HCT116 (cell line): Measurements from ENCODE around the gene ESF1. TPM values are rescaled to one million over a fixed set of nuclear protein-coding genes. Genes with fewer than 3 reads are reported as not detected.

ENCODE experiments used
- ATAC-seq: fragments of 200-7000 bp; cut with Tn5 transposase; 2 replicates; pipeline ENCODE4 v1.9.1; 2020; ENCODE audit warnings: mild to moderate bottlenecking, moderate library complexity
- BruUV-seq: library from RNA; stranded (reverse); fragments of 400-500 nt; replicated peaks from 2 replicates; lab custom pipeline; 2021; lab: Mats Ljungman, UMichigan
- CTCF ChIA-PET: fragments of 300-600 bp; sonication (Branson Sonifier 250); formaldehyde crosslinking; loops from one replicate; lab custom pipeline; 2021; ENCODE audit warnings: antibody characterized with exemption; lab: Charles Lee
- POLR2A ChIA-PET: fragments of 300-600, 350-600 bp; sonication (Branson Sonifier 250); formaldehyde crosslinking; loops from one replicate; lab custom pipeline; 2021; ENCODE audit warnings: antibody characterized with exemption; lab: Charles Lee
- RAD21 ChIA-PET, 2 experiments: fragments of 300-600 bp; sonication (Branson Sonifier 250); formaldehyde crosslinking; loops; one replicate each; lab custom pipeline; 2023; ENCODE audit warnings: low total read pairs in 2 of 2; ENCODE audit not compliant: uncharacterized antibody in 2 of 2, unreplicated experiment in 2 of 2, low non-redundant PET in 1 of 2; lab: Charles Lee
- DNase-seq: peaks from one replicate; pipeline ENCODE4 v3.0.0-alpha.2; 2010; ENCODE audit warnings: low read depth, low spot score
- H2AFZ ChIP-seq: fragments of 200-600 bp; shearing (Covaris generic), sonication (generic); 2 replicates; pipeline ENCODE4 v1.6.1; 2017; ENCODE audit warnings: low read depth, mixed run types, mixed read lengths, antibody characterized with exemption, low read length; ENCODE audit not compliant: poor library complexity, severe bottlenecking
- H3K27ac ChIP-seq: 2 replicates; pipeline ENCODE4 v1.5.1; 2012; ENCODE audit warnings: low read depth, low read length
- H3K27me3 ChIP-seq: fragments of 200-600 bp; sonication (generic); 2 replicates; pipeline ENCODE4 v1.6.1; 2016; ENCODE audit warnings: mixed run types, low read length, mixed read lengths; ENCODE audit not compliant: insufficient read depth
- H3K36me3 ChIP-seq, 2 experiments: fragments of 200-500 bp in 1 of 2; fragments of 200-600 bp in 1 of 2; sonication (Bioruptor generic) in 1 of 2; sonication (generic) in 1 of 2; 2 replicates each; pipeline versions ENCODE4 v1.5.1 to v1.6.1; 2014 to 2016; ENCODE audit warnings: low read length in 2 of 2, inconsistent platforms in 1 of 2, mixed read lengths in 1 of 2, mixed run types in 1 of 2; ENCODE audit not compliant: insufficient read depth in 2 of 2, control insufficient read depth in 1 of 2
- H3K4me1 ChIP-seq, 2 experiments: fragments of 200-600 bp in 1 of 2; sonication (generic) in 1 of 2; 2 replicates each; pipeline versions ENCODE4 v1.5.1 to v1.6.1; 2012 to 2017; ENCODE audit warnings: low read length in 2 of 2, inconsistent platforms in 1 of 2, mild to moderate bottlenecking in 1 of 2, mixed read lengths in 1 of 2, mixed run types in 1 of 2, moderate library complexity in 1 of 2; ENCODE audit not compliant: insufficient read depth in 2 of 2, control insufficient read depth in 1 of 2
- H3K4me2 ChIP-seq: fragments of 200-600 bp; sonication (generic); 2 replicates; pipeline ENCODE4 v1.6.1; 2017; ENCODE audit warnings: mixed run types, low read length, mixed read lengths
- H3K4me3 ChIP-seq, 2 experiments: fragments of 200-600 bp in 1 of 2; sonication (generic) in 1 of 2; replicated peaks in 1 of 2; 2 replicates each; pipeline ENCODE4 v1.5.1; 2011 to 2016; ENCODE audit warnings: low read length in 2 of 2, control low read depth in 1 of 2, low read depth in 1 of 2, mild to moderate bottlenecking in 1 of 2, mixed read lengths in 1 of 2, mixed run types in 1 of 2
- H3K79me2 ChIP-seq: fragments of 200-600 bp; sonication (generic); 2 replicates; pipeline ENCODE4 v1.6.1; 2017; ENCODE audit warnings: mild to moderate bottlenecking, mixed run types, low read length, moderate library complexity, mixed read lengths; ENCODE audit not compliant: insufficient read depth
- H3K9ac ChIP-seq: fragments of 200-600 bp; sonication (generic); 2 replicates; pipeline ENCODE4 v1.6.1; 2016; ENCODE audit warnings: low read length, mixed read lengths
- H3K9me2 ChIP-seq: fragments of 200-600 bp; sonication (generic), shearing (Covaris generic); 2 replicates; pipeline ENCODE4 v1.6.1; 2017; ENCODE audit warnings: mixed run types, mild to moderate bottlenecking, moderate library complexity; ENCODE audit not compliant: insufficient read depth
- H3K9me3 ChIP-seq, 2 experiments: fragments of 200-500 bp in 1 of 2; fragments of 200-600 bp in 1 of 2; sonication (Bioruptor generic) in 1 of 2; sonication (generic) in 1 of 2; 2 replicates each; pipeline ENCODE4 v1.6.1; 2014 to 2017; ENCODE audit warnings: low read length in 2 of 2, mixed read lengths in 2 of 2, inconsistent platforms in 1 of 2, low read depth in 1 of 2, mild to moderate bottlenecking in 1 of 2, mixed run types in 1 of 2, moderate library complexity in 1 of 2; ENCODE audit not compliant: control insufficient read depth in 1 of 2, insufficient read depth in 1 of 2
- H4K20me1 ChIP-seq: fragments of 200-600 bp; sonication (generic), shearing (Covaris generic); 2 replicates; pipeline ENCODE4 v1.6.1; 2017; ENCODE audit warnings: mixed run types, mild to moderate bottlenecking, moderate library complexity; ENCODE audit not compliant: insufficient read depth
- ATF3 ChIP-seq: IDR thresholded peaks from 2 replicates; pipeline ENCODE4 v1.6.1; 2012
- CBX3 ChIP-seq: IDR thresholded peaks from 2 replicates; pipeline ENCODE4 v1.6.1; 2012; ENCODE audit warnings: low read depth
- EZH2 ChIP-seq: fragments of 200-600 bp; sonication (generic); IDR thresholded peaks from 2 replicates; pipeline ENCODE4 v1.6.1; 2017; ENCODE audit warnings: antibody characterized with exemption, mixed run types
- FOSL1 ChIP-seq: IDR thresholded peaks from 2 replicates; pipeline ENCODE4 v1.6.1; 2012; ENCODE audit warnings: low read depth
- JUND ChIP-seq: IDR thresholded peaks from 2 replicates; pipeline ENCODE4 v1.6.1; 2012
- POLR2AphosphoS5 ChIP-seq: IDR thresholded peaks from 2 replicates; pipeline ENCODE4 v1.6.1; 2011; ENCODE audit warnings: mild to moderate bottlenecking, low read depth, low read length, moderate library complexity
- RAD21 ChIP-seq: IDR thresholded peaks from 2 replicates; pipeline ENCODE4 v1.6.1; 2012; ENCODE audit warnings: low read depth, mild to moderate bottlenecking
- SP1 ChIP-seq: IDR thresholded peaks from 2 replicates; pipeline ENCODE4 v1.6.1; 2012; ENCODE audit warnings: low read depth
- SRF ChIP-seq: IDR thresholded peaks from 2 replicates; pipeline ENCODE4 v1.6.1; 2012; ENCODE audit warnings: low read depth
- TCF7L2 ChIP-seq: IDR thresholded peaks from 2 replicates; pipeline ENCODE4 v1.7.0; 2011; ENCODE audit warnings: borderline replicate concordance, inconsistent platforms; ENCODE audit not compliant: insufficient read depth, insufficient read length; ENCODE audit errors: extremely low read depth
- YY1 ChIP-seq: IDR thresholded peaks from 2 replicates; pipeline ENCODE4 v1.6.1; 2011; ENCODE audit warnings: low read length, low read depth, moderate library complexity, mild to moderate bottlenecking; ENCODE audit not compliant: insufficient replicate concordance; ENCODE audit errors: extremely low read depth
- ZBTB33 ChIP-seq: IDR thresholded peaks from 2 replicates; pipeline ENCODE4 v1.6.1; 2011; ENCODE audit warnings: mild to moderate bottlenecking, low read length, moderate library complexity; ENCODE audit not compliant: insufficient replicate concordance; ENCODE audit errors: extremely low read depth
- ZNF274 ChIP-seq: fragments of 200-500 bp; sonication (Bioruptor generic); IDR thresholded peaks from 2 replicates; pipeline ENCODE4 v1.6.1; 2014; ENCODE audit warnings: mild to moderate bottlenecking, low read depth, low read length, inconsistent platforms
- intact Hi-C: fragments of 100-400 bp; cut with micrococcal nuclease; formaldehyde crosslinking; loops from 2 replicates; pipeline ENCODE4 v1.10.0; 2022
- total RNA-seq: library from RNA; stranded (reverse); gene quantifications from one replicate; pipeline ENCODE4 v1.2.1, GENCODE V29; 2021; ENCODE audit not compliant: unreplicated experiment
- TF ChIP-seq, protein P1 (sequence below), 3 experiments: fragments of 200-600 bp in 1 of 3; sonication (generic) in 1 of 3; IDR thresholded peaks in 2 of 3; conservative IDR thresholded peaks in 1 of 3; 2 replicates each; pipeline ENCODE4 v1.5.1; 2012 to 2017; ENCODE audit warnings: low read depth in 2 of 3, low read length in 2 of 3, antibody characterized with exemption in 1 of 3, borderline replicate concordance in 1 of 3, control low read depth in 1 of 3, mild to moderate bottlenecking in 1 of 3, mixed read lengths in 1 of 3, mixed run types in 1 of 3, moderate library complexity in 1 of 3; ENCODE audit not compliant: insufficient read depth in 1 of 3
- TF ChIP-seq, protein P2 (sequence below): IDR thresholded peaks from 2 replicates; pipeline ENCODE4 v1.6.1; 2012

ESF1 gene
- total RNA-seq, 1 experiment from 2014 or later: 25.4 TPM

DNA sequence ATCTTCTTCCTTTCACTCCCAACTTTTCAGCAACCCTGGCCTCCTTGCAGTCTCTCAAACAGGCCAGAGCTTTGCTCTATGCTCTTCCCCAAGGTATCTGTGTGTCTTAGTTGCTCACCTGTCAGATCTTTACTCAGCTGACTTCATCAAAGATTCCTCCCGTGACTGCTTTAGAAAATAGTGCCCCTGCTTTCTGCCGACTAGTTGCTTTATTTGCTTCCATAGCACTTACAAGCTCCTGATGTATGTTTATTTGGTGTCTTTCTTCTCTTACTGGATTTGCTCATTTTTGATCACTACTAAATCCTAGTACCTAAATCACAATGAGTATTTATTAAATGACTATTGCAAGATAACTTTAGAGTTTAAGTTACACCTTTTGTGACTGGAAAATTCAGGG is 6.0 kb upstream of the ESF1 start (continued):
- TF ChIP-seq, protein P1, sequence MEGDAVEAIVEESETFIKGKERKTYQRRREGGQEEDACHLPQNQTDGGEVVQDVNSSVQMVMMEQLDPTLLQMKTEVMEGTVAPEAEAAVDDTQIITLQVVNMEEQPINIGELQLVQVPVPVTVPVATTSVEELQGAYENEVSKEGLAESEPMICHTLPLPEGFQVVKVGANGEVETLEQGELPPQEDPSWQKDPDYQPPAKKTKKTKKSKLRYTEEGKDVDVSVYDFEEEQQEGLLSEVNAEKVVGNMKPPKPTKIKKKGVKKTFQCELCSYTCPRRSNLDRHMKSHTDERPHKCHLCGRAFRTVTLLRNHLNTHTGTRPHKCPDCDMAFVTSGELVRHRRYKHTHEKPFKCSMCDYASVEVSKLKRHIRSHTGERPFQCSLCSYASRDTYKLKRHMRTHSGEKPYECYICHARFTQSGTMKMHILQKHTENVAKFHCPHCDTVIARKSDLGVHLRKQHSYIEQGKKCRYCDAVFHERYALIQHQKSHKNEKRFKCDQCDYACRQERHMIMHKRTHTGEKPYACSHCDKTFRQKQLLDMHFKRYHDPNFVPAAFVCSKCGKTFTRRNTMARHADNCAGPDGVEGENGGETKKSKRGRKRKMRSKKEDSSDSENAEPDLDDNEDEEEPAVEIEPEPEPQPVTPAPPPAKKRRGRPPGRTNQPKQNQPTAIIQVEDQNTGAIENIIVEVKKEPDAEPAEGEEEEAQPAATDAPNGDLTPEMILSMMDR (IDR thresholded peaks at IDR 0.05 in 2 of 3, conservative IDR thresholded peaks at IDR 0.05 in 1 of 3; ENCODE audit: borderline replicate concordance in 1 of 3, insufficient read depth in 1 of 3, low read depth in 2 of 3, low read length in 2 of 3): no peak
- TF ChIP-seq TCF7L2 (no peak), SP1 (no peak), YY1 (no peak)

DNA sequence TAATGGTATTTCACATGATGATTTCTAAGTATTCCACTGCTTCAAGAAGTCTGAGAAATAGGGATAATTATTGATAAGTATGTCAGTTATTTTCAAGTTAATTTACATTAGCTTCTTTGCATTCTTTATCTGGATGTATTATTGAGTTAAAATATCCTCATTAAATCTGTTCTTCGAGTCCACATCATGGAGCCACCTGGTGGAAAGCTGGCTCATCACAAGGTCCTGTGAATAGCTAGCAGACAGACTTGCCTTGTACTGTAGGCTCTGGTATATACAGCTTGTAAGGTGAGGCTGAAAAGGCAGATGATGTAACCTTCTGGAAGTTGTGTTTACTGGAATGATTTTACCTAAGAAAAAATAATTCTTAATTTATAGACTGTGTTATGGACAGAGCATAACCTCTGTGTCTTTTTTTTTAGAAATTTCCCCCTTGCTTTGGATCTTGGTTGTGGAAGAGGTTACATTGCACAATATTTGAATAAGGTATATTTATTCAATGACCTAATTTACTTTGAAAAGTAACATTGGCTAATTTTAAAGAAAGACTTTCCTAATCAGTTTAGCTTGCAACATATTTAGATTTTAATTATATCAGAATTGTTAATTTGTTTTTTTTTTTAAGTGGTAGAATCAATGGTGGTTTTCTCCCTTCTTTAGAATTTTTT is 3.6 kb upstream of the ESF1 start:
- no TSS peak for BruUV-seq
- CTCF ChIA-PET: interaction anchor here (0.6 to 1.8 kb wide), 19 partner anchors 12 to 669 kb away, joined by 3 to 13 read pairs (median 4); no protein-coding TSS in a partner anchor
- H4K20me1 ChIP-seq: no peaks in the 10 kb centered on the region
- H3K4me2 ChIP-seq: no peak overlapping the region
- no peaks in the 10 kb centered on the region for H3K9me2 ChIP-seq
- peaks cover 21 to 26% of the 10 kb centered on the region in 2 experiments for H3K36me3 ChIP-seq
- no peak overlapping the region for H2AFZ ChIP-seq
- H3K27me3 ChIP-seq: no peaks in the 10 kb centered on the region
- intact Hi-C loops: loop anchor here (5.0 kb wide), 2 partner anchors 331 to 671 kb away; no protein-coding TSS in a partner anchor
- no peaks in the 10 kb centered on the region for H3K9me3 ChIP-seq
- H3K79me2 ChIP-seq: peaks cover 84% of the 10 kb centered on the region
- H3K4me3 ChIP-seq: no peak overlapping the region
- peak; percentile 65 for ATAC-seq
- TF ChIP-seq ZNF274 (no peak), POLR2AphosphoS5 (no peak), RAD21 (peak; percentile 38), EZH2 (no peak), ZBTB33 (no peak), CBX3 (no peak), SRF (no peak), FOSL1 (no peak), ATF3 (no peak), JUND (no peak)
- TF ChIP-seq, protein P1 (IDR thresholded peaks at IDR 0.05 in 2 of 3, conservative IDR thresholded peaks at IDR 0.05 in 1 of 3; ENCODE audit: borderline replicate concordance in 1 of 3, insufficient read depth in 1 of 3, low read depth in 2 of 3, low read length in 2 of 3): peak; percentile 34 to 65 (median 59); a peak in 5 of 6 replicates
- TF ChIP-seq, protein P2, sequence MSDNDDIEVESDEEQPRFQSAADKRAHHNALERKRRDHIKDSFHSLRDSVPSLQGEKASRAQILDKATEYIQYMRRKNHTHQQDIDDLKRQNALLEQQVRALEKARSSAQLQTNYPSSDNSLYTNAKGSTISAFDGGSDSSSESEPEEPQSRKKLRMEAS: no peak
- TF ChIP-seq, all 23 proteins: peak for 2
- Histone ChIP-seq H3K4me1 (peaks cover 7 to 16% of the 10 kb centered on the region in 2 experiments), H3K9ac (no peak overlapping the region), H3K27ac (no peak overlapping the region)
- POLR2A ChIA-PET: interaction anchor here (1.0 kb wide), 1 partner anchor 16 kb away, joined by 3 read pairs; no protein-coding TSS in a partner anchor
- RAD21 ChIA-PET: no interaction called here
- DNase-seq: peak; percentile 65
